Iris pigment epithelial cell (primary cell): ENCODE data around the gene ASTN2.

Experiments used
- DNase-seq: peaks from one replicate; pipeline ENCODE4 v3.0.0-alpha.2; 2011; ENCODE audit warnings: low read depth

ASTN2 gene

GRCh38 chr9:117242082-117242481 lies 172.8 kb downstream of the ASTN2 start:
- DNase-seq = no peak

DNA sequence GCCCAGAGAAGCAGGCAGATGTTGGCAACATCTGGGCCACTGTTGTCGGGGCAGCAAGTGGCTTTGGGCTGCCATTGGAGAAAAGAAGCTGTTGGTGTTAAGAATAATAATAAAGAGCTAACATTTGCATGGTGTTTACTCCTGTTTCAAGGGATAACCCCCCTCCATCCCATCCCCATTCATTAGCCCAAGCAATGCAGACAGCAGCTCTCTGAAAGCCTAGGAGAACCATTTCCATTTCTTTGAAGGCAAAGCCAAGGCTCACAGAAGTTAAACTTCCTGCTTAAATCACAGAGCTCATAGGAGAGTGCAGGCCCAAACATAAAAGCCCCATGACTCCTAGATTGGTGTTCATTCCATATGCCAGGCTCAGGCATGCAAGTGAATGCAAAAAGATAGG lies 175.4 kb downstream of the ASTN2 start:
- DNase-seq = no peak

- DNase-seq = no peak
Observed at GRCh38 chr9:117234103-117234502, 180.8 kb downstream of the ASTN2 start.

DNA sequence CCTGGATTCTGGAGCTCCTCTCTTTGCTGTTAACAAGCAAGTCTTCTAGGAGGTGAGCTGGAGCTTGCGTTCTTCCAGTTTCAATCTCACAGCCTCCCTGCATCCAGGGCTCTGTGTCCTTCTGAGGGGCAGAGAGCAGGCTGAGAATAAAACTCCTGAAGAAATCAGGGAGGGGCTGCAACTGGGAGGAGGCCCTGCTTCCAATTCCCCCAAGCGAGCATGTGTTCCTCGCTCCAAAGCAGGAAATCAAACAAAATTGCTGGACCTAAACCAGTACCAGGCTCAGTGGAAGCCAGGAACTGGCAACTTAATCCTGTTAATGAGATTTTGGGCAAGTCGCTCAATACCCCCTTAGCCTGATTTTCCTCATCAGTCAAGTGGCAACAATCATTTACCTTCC lies 181.8 kb downstream of the ASTN2 start:
- DNase-seq = no peak

DNA sequence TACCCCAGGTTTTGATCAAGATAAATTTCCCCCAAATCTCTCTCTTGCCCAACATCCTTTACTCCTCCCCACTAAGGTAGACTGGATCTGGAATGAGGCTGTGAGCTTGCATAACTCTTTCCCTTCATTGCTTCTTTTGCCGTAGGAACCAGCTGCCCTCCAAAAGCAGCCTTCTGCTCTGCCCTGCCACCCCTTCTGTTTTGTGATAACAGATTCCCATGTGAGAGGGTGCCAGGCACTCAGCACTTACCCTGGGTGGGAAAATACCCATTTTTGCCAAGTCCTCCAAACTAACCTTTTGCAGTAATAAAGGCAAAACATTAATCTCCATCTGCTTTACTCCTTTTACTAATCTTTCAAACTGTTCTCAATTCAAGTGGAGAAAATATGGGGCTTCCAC lies 182.6 kb downstream of the ASTN2 start:
- DNase-seq = no peak

DNA sequence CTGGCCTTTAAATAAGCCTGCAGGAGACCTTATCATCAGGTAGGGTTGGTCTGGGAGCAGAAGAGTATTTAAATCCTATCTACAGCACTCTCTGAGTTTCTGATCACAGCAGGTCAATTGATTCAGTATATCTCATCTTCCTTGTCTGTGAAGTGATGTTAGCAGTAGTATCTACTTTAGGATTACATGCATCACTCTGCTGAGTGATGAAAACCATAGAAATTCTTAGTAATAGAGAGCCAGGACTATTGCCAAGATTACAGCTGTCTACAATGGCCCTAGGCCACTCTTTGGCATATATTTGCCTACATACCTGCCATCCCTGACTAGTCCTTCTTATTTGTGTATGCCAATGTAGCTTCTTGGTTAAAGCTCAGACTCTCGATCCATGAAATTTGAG lies 183.8 kb downstream of the ASTN2 start:
- DNase-seq = no peak

DNA sequence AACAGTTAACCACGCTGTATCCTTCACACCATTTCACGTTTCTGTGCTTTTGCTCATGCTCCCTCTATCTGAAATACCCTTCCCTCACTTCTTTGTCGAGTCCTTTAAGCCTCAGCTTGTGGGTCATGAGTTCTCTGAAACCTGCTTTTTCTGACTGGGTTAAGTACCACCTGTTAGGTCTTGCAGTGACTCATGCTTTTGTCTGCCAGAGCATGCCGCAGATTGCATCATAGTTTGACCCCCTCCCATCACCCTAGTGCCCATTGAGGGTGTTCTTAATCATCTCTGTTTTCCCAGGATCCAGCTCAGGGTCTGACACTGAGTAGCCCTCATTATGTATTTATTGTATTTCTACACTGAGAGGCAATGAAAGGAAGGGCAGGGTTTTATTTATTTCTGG lies 190.2 kb downstream of the ASTN2 start:
- DNase-seq = no peak

DNA sequence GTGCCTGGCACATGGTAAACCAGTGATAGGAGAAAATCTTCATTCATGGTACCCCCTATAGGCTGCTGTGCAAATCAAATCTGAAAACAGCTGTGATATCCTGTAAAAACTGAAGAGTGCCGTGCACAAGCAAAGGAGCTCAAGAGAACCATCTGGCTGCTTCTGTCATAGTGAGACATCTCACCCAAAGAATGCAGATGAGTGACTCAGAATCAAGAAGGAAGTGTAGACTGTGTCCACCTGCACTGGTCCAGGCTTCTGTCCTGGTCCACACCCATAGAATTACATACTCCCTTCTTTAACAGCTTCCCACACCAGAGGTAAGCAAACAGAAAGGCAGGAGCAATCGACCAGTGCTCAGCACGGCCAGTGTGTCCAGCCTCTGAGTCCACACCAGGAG lies 195.9 kb downstream of the ASTN2 start:
- no peak for DNase-seq

DNA sequence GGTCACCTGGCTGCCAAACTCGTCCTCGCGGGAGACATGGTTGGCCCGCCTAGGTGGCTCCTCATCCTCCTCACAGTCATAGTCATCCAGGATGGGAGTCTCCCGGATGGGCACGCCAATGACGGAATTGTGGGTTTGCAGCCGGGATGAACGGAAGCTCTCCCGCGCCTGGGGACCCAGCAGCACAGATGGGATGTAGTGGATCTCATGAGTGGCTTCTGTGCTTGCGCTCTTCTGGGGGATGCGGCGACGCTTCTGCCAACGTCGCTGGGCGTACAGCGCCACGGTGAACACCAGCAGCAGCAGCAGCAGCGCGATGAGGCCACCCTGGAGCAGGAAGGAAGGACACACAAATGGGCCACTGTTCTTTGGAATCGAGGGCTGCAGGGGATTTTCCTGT lies 200.4 kb downstream of the ASTN2 start:
- no peak for DNase-seq

GRCh38 chr9:117211280-117211679 lies 203.6 kb downstream of the ASTN2 start:
- no peak for DNase-seq

DNA sequence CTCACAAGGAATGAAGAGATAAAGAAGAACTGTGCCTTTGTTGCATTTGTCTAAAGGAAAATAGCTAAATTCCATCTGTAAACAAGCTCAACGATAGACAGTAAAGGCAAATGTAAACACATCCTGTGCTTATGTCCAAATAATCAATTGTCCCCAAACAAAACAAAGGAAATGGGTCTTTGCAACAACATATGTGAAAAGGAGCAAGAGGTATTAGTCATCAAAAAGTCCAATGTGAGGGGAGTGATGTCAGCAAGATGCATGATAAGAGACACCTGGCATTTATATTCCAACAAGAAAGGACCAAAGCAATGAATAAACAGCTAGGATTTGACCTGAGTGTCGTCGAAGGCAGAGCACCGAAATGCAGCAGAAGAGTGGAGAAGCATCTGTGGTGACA lies 209.1 kb downstream of the ASTN2 start:
- DNase-seq = no peak

DNA sequence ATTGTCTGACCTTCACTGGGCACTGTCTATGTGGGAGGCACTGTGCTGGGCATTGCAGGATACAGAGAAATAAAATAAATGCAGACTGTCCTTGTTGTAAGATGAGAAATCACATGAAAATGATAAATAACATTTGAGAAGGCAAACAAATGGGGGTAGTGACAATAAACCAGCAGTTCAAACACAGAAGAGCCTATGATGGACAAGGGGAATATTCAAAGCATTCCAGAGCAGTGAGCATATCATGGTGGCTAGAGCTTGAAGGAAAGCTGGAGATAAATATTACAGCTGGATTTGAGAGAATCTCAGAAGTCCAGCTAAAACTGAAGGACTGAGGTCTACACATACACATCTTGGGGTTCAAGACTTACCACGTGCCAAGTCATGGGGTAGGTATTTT lies 209.9 kb downstream of the ASTN2 start:
- no peak for DNase-seq

DNA sequence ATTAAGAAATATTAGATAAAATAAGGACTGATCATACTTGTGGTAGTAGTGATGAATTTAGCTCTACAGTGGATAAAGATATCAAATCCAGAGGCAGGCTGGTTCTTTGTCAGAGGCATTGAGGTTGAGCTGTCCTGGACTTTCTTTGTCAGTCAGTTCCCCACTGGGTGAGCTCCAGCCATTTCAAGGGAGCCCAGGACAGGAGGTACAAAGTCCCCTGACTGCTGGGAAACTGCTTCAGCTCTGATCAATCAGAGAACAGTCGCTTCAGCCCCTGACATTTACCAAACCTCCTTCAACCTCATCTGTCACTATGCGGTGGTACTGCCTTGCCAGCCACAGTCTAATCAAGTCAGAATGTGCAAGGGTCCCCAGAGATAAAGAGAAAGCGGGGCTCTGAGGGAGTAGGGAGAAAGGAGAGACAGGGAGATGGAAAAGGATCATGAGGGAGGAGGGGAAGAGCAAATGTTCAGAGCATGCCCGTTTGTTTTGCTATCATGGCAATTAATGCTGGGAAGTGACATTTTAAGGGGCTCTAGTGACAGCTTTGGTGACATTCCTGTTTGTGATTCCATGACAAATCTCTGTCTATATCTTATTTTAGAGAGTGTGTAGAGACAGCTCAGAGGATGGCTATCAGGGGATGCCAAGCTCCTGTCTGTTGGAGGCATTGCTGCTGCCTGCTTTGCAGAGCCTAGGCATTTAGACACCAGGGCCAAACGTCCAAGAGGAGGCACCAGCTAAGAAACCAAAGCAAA lies 223.2 kb downstream of the ASTN2 start:
- DNase-seq = no peak

- DNase-seq = peak; percentile 52
Observed at GRCh38 chr9:117189121-117189520, 225.7 kb downstream of the ASTN2 start.

GRCh38 chr9:117188394-117188793 lies 226.5 kb downstream of the ASTN2 start:
- no peak for DNase-seq

GRCh38 chr9:117187498-117187897 lies 227.4 kb downstream of the ASTN2 start:
- DNase-seq = no peak

- DNase-seq = no peak
Observed at GRCh38 chr9:117184173-117184572, 230.7 kb downstream of the ASTN2 start.

- DNase-seq = no peak
Observed at GRCh38 chr9:117182046-117182445, 232.8 kb downstream of the ASTN2 start.

DNA sequence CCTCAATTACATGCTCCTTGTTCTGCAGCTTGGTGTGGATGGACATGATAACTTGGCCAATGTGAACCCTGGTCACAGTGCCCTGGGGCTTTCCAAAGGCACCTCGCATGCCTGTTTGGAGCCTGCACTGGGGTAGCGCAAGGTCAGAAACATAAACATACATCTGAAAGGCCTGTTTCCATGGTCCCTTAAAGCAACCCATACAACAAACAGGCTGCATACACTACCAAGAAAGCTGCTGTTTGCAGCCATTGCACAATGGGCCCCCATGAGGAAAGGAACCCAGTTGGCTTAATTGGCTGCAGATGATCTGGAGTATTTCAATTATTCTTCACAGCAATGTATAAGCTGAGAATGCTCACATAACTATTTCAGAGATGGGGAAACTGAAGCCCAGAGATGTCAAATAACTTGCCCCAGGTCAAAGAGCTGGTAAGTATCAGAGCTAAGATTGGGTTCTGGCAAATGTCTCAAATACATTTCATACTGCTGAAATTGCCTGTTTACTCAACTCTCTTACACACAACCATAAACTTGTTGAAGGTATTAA lies 233.9 kb downstream of the ASTN2 start:
- DNase-seq = no peak

DNA sequence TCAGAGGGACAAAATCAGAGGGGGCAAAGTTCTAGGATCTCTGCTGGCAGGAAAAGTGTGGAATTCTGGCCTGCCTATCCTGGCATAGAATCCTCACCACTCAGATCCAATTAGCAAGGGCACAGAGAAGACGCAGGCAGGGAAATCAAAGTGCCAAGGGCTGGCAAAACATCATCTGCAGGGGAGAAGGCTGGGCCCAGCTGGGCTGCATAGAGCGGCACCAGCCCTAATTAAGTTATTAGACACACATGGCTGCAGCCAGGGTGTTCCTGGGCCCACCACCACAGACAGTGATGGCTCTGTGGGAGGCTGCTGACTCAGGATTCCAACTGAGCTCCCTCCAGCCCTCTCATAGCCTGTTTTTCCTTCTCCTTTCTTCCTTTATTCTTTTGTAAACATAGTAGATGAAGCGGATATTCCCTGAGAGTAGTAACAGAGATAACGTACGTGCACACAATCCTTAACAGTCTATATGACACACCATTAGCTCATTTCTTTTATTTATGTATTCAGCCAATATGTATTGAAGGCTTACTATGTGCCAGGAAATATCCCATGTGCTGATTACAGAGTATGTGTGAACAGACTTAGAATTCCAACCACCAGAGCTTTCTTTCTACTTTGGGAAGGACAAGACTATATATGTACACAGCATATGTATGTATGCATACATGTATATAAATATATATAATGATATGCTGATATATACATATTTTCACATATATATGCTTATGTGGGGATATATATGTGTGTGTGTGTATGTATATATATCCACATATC lies 236.1 kb downstream of the ASTN2 start:
- DNase-seq = peak; percentile 34

DNA sequence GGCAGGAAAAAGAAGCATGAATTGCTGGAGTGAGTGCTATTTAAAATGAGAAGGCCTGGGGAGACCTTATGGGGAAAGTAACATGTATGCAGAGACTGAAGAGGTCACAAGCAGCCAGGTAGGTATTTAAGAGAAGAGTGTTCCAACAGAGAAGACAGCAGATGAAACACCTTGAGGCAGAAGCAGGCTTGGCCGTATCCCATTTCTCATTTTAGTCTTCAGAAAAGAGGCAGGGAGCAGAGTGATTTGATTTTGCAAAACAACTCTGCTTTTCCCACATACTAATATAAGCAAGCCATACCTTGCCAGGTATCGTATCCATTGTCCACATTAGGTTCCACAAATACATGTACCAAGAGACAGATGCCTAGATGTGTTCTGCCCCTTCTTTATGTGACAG lies 244.3 kb downstream of the ASTN2 start:
- no peak for DNase-seq

DNA sequence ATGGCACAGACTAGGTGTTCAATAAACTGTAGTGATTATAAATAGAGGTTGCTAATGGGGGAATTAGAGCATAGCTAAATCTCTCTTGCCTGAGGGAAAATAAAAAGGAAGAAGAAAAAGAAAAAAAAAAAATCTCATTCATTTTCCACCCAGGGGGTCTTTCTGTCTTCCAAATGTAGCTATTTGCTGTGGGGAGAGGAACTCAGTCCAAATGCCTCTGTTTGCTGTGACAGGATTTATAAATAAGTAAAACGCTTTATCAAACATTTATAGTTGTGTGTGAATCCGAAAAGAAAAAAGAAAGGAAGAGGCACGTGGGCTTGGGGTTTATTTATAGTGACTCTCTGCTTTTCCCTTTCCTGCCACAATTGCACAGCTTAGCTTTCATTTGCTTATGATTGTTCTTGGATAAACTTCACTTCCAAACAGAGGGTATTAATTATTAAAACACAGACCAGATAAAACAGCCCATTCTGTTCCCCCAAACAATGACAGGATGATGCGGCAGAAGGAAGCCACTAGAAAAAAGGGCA lies 245.7 kb downstream of the ASTN2 start:
- DNase-seq = no peak

GRCh38 chr9:117164512-117164911 lies 250.3 kb downstream of the ASTN2 start:
- DNase-seq = no peak
